HepG2 (cell line): ENCODE measurements around the gene FASTK. TPM values are rescaled to one million over a fixed set of nuclear protein-coding genes. Genes with fewer than 3 reads are reported as not detected.

Experiments used
- ATAC-seq: fragments of 200-7000 bp; cut with Tn5 transposase; 3 replicates; pipeline ENCODE4 v1.9.1; 2020; ENCODE audit warnings: mild to moderate bottlenecking, moderate library complexity
- BruUV-seq: library from RNA; stranded (reverse); fragments of 400-500 nt; replicated peaks from 2 replicates; lab custom pipeline; 2021; lab: Mats Ljungman, UMichigan
- CTCF ChIA-PET: fragments of 300-600 bp; formaldehyde crosslinking; extraction: SDS; loops from one replicate; lab custom pipeline; 2021; ENCODE audit warnings: low total read pairs, inconsistent platforms, low intra/inter-chr PET ratio; lab: Yijun Ruan, JAX
- POLR2A ChIA-PET: fragments of 350-600 bp; sonication (Branson Sonifier 250); formaldehyde crosslinking; loops from one replicate; lab custom pipeline; 2020; ENCODE audit warnings: antibody characterized with exemption, inconsistent platforms; lab: Yijun Ruan, JAX
- DNase-seq: peaks from one replicate; pipeline ENCODE4 v3.0.0-alpha.2; 2015; ENCODE audit warnings: low spot score
- FAIRE-seq: peaks from 3 replicates; lab custom pipeline; 2011; peaks lifted over from hg19 to GRCh38; lab: Jason Lieb, UNC
- H2AFZ ChIP-seq: one replicate; pipeline ENCODE4 v1.6.1; 2011; ENCODE audit warnings: low read length, inconsistent platforms
- H3K27ac ChIP-seq: fragments of 300-600 bp; 3 replicates; pipeline ENCODE4 v1.8.0; 2011; ENCODE audit warnings: mixed run types, mild to moderate bottlenecking, mixed read lengths, low read length, inconsistent platforms; ENCODE audit not compliant: insufficient read depth; ENCODE audit errors: extremely low read length
- H3K27me3 ChIP-seq, 2 experiments: fragments of 200-600 bp in 1 of 2; 2 replicates in 1 of 2; 3 replicates in 1 of 2; pipeline versions ENCODE4 v1.6.0 to v1.8.0; 2011; ENCODE audit warnings: low read length in 2 of 2, mild to moderate bottlenecking in 2 of 2, moderate library complexity in 2 of 2, inconsistent platforms in 1 of 2; ENCODE audit not compliant: insufficient read depth in 2 of 2, control insufficient read depth in 1 of 2
- H3K36me3 ChIP-seq, 2 experiments: fragments of 200-600 bp in 1 of 2; replicated peaks in 1 of 2; 2 replicates in 1 of 2; 3 replicates in 1 of 2; pipeline versions ENCODE4 v1.5.1 to v1.8.0; 2011; ENCODE audit warnings: low read length in 2 of 2, inconsistent platforms in 1 of 2; ENCODE audit not compliant: insufficient read depth in 2 of 2, control insufficient read depth in 1 of 2
- H3K4me1 ChIP-seq: 2 replicates; pipeline ENCODE4 v1.5.1; 2012; ENCODE audit warnings: low read length, inconsistent platforms; ENCODE audit not compliant: insufficient read depth
- H3K4me2 ChIP-seq: 2 replicates; pipeline ENCODE4 v1.6.0; 2011; ENCODE audit warnings: low read depth, low read length, inconsistent platforms
- H3K4me3 ChIP-seq, 3 experiments: fragments of 200-600 bp in 1 of 3; sonication (generic), shearing (Covaris generic) in 1 of 3; replicated peaks in 1 of 3; 2 replicates each; pipeline ENCODE4 v1.5.1; 2011 to 2016; ENCODE audit warnings: low read length in 3 of 3, inconsistent platforms in 2 of 3, low read depth in 2 of 3, mild to moderate bottlenecking in 2 of 3, control low read depth in 1 of 3, mixed read lengths in 1 of 3; ENCODE audit not compliant: insufficient read depth in 1 of 3
- H3K79me2 ChIP-seq: one replicate; pipeline ENCODE4 v1.6.1; 2011; ENCODE audit warnings: low read length, inconsistent platforms; ENCODE audit not compliant: insufficient read depth
- H3K9ac ChIP-seq: 2 replicates; pipeline ENCODE4 v1.6.0; 2011; ENCODE audit warnings: mild to moderate bottlenecking, low read depth, low read length, inconsistent platforms; ENCODE audit not compliant: insufficient read depth
- H3K9me3 ChIP-seq: 2 replicates; pipeline ENCODE4 v1.5.1; 2012; ENCODE audit warnings: mild to moderate bottlenecking, low read length
- H4K20me1 ChIP-seq: 2 replicates; pipeline ENCODE4 v1.6.0; 2011; ENCODE audit warnings: inconsistent platforms, mild to moderate bottlenecking, low read length, moderate library complexity; ENCODE audit not compliant: insufficient read depth
- AGO2 ChIP-seq: fragments of 200-400 bp; formaldehyde crosslinking; optimal IDR thresholded peaks from 2 replicates; pipeline ENCODE3; 2017; ENCODE audit warnings: mild to moderate bottlenecking, low read depth, low read length, moderate library complexity
- AHR ChIP-seq: IDR thresholded peaks from 2 replicates; pipeline ENCODE4 v1.6.1; 2018; ENCODE audit warnings: missing genetic modification reagents, missing compliant biosample characterization
- ARHGAP35 ChIP-seq: sonication (generic); formaldehyde crosslinking; IDR thresholded peaks from 2 replicates; pipeline ENCODE4 v1.9.0; 2022; ENCODE audit warnings: mild to moderate bottlenecking, inconsistent platforms, moderate library complexity, missing genetic modification reagents, borderline replicate concordance
- ATRX ChIP-seq: sonication (generic); formaldehyde crosslinking; IDR thresholded peaks from 2 replicates; pipeline ENCODE4 v1.4.0; 2020; ENCODE audit warnings: missing genetic modification reagents, borderline replicate concordance
- HBP1 ChIP-seq: IDR thresholded peaks from 2 replicates; pipeline ENCODE4 v1.6.1; 2016; ENCODE audit warnings: low read depth, control low read depth
- MXI1 ChIP-seq: IDR thresholded peaks from 3 replicates; pipeline ENCODE4 v1.6.1; 2012; ENCODE audit warnings: low read depth, low read length, inconsistent platforms, borderline replicate concordance
- SAP130 ChIP-seq: IDR thresholded peaks from 2 replicates; pipeline ENCODE4 v1.6.1; 2016; ENCODE audit warnings: low read depth
- SNAI1 ChIP-seq: sonication (generic); formaldehyde crosslinking; IDR thresholded peaks from 2 replicates; pipeline ENCODE4 v1.5.0; 2020; ENCODE audit warnings: mild to moderate bottlenecking, missing genetic modification reagents, borderline replicate concordance
- SRF ChIP-seq: IDR thresholded peaks from 2 replicates; pipeline ENCODE4 v1.6.1; 2011; ENCODE audit warnings: mild to moderate bottlenecking, low read depth, low read length, moderate library complexity
- YEATS2 ChIP-seq: sonication (generic); formaldehyde crosslinking; IDR thresholded peaks from 2 replicates; pipeline ENCODE4 v1.4.0; 2020; ENCODE audit warnings: missing genetic modification reagents, borderline replicate concordance
- ZNF142 ChIP-seq: sonication (generic); formaldehyde crosslinking; IDR thresholded peaks from 2 replicates; pipeline ENCODE4 v1.4.0; 2020; ENCODE audit warnings: missing genetic modification reagents
- ZNF160 ChIP-seq: sonication (generic); formaldehyde crosslinking; IDR thresholded peaks from 2 replicates; pipeline ENCODE4 v1.8.0; 2022; ENCODE audit warnings: mild to moderate bottlenecking, inconsistent platforms, missing genetic modification reagents
- ZNF263 ChIP-seq: sonication (generic); formaldehyde crosslinking; IDR thresholded peaks from 2 replicates; pipeline ENCODE4 v1.4.0; 2020; ENCODE audit warnings: missing genetic modification reagents
- ZNF556 ChIP-seq: sonication (generic); formaldehyde crosslinking; IDR thresholded peaks from 2 replicates; pipeline ENCODE4 v1.4.0; 2020; ENCODE audit warnings: mild to moderate bottlenecking, missing genetic modification reagents, borderline replicate concordance
- ZNF670 ChIP-seq: sonication (generic); formaldehyde crosslinking; IDR thresholded peaks from 2 replicates; pipeline ENCODE4 v1.8.0; 2022; ENCODE audit warnings: mild to moderate bottlenecking, missing genetic modification reagents, borderline replicate concordance
- WGBS: methylation state at CpG from one replicate; pipeline ENCODE4 v1.1.6; 2017; ENCODE audit warnings: low lambda C conversion rate; 5-methylcytosine and 5-hydroxymethylcytosine counted together
- in situ Hi-C: cut with HindIII; loops from 2 replicates; pipeline ENCODE4 v1.10.0; 2017; ENCODE audit warnings: low pct_unique_long_range_greater_than_20kb; ENCODE audit not compliant: extremely low pct_ligation_motif_present
- intact Hi-C: fragments of 100-400 bp; cut with micrococcal nuclease; formaldehyde crosslinking; loops from one replicate; pipeline ENCODE4 v1.10.0; 2022; ENCODE audit not compliant: unreplicated experiment
- polyA plus RNA-seq, 8 experiments: library from polyadenylated mRNA; depleted of rRNA in 3 of 8; stranded (reverse) in 7 of 8; unstranded in 1 of 8; fragments of >200 nt; fragmentation: Illumina TruSeq in 4 of 8; extraction: Trizol in 4 of 8; gene quantifications; 2 replicates each; pipeline versions ENCODE4 v1.2.1 to v1.2.3, GENCODE V29; 2011 to 2016; ENCODE audit warnings: low read depth in 4 of 8, missing spikeins in 1 of 8, mixed read lengths in 1 of 8; ENCODE audit not compliant: insufficient read depth in 1 of 8
- total RNA-seq, 5 experiments: library from RNA; depleted of rRNA; stranded (reverse); fragments of >200 nt; fragmentation: Illumina TruSeq; extraction: Trizol; gene quantifications; 2 replicates each; pipeline ENCODE4 v1.2.3, GENCODE V29; 2016; ENCODE audit warnings: low read depth in 1 of 5

Gene FASTK
- total and polyA plus RNA-seq, 2 of the 13 experiments (the other 11 are each of a cell fraction or from before 2014, with no cell fraction given), result 52.9 to 55.7 TPM

- DNase-seq (no peak), ATAC-seq (no peak), FAIRE-seq (no peak)
- POLR2A ChIA-PET, result interaction anchor here (1.3 to 6.7 kb wide), 4 partner anchors 20 to 26 kb away, joined by 3 to 82 read pairs (median 5); no protein-coding TSS in a partner anchor
- H3K4me2 ChIP-seq, result peak overlapping the region; percentile 97
- CTCF ChIA-PET, result interaction anchor here (2.2 kb wide), 1 partner anchor 25 kb away, joined by 6 read pairs; no protein-coding TSS in a partner anchor
- peak overlapping the region; percentile 88 for H3K9ac ChIP-seq
- no peaks in the 10 kb centered on the region; a peak in 1 of 5 replicates for H3K27me3 ChIP-seq
- intact Hi-C loops, result loop anchor here (2.0 to 10.0 kb wide), 2 partner anchors 28 to 158 kb away; partner anchors contain the start of genes SLC4A2 and SMARCD3
- no TSS peak for BruUV-seq
- H3K27ac ChIP-seq, result peak overlapping the region; percentile 70
- 0% methylated on average over 1 of the region's 56 CpGs for WGBS
- in situ Hi-C loops, result no loop called here
- peak overlapping the region; percentile 93 to 98 (median 95) for H3K4me3 ChIP-seq
- H3K36me3 ChIP-seq, result peaks cover 2 to 7% of the 10 kb centered on the region in 2 experiments; a peak in 4 of 5 replicates
- no peaks in the 10 kb centered on the region for H3K9me3 ChIP-seq
- H2AFZ ChIP-seq, result no peak overlapping the region
- peaks cover 33% of the 10 kb centered on the region for H4K20me1 ChIP-seq
- H3K4me1 ChIP-seq, result peaks cover 71% of the 10 kb centered on the region
- peaks cover 59% of the 10 kb centered on the region for H3K79me2 ChIP-seq
- TF ChIP-seq AGO2 (peak; percentile 37), HBP1 (CRISPR knock-in tag) (no peak), AHR (CRISPR knock-in tag) (peak; percentile 53; the same call in 1 of the 2 replicates), SNAI1 (CRISPR knock-in tag) (no peak), ZNF142 (no peak), ZNF263 (peak; percentile 7), ARHGAP35 (CRISPR knock-in tag) (peak; percentile 56; the same call in 1 of the 2 replicates), SRF (no peak), ATRX (no peak), ZNF670 (CRISPR knock-in tag) (no peak), ZNF556 (CRISPR knock-in tag) (no peak), ZNF160 (CRISPR knock-in tag) (no peak), YEATS2 (CRISPR knock-in tag) (no peak), SAP130 (peak; percentile 4; the same call in 1 of the 2 replicates), MXI1 (peak; percentile 5; the same call in 1 of the 3 replicates)
These were observed 6.2 kb upstream of the FASTK start for GRCh38 chr7:151086802-151087244.
